Upper lobe of left lung (tissue), 4 donors: Measurements from ENCODE around the gene ARID4B.

Source experiments
- CTCF ChIP-seq, 6 experiments: fragments of 450-650 bp in 4 of 6; fragments of 200-600 bp in 2 of 6; sonication (generic) in 2 of 6; IDR thresholded peaks; one replicate each; pipeline ENCODE4 v1.5.1; 2016 to 2019; ENCODE audit warnings: antibody characterized with exemption in 6 of 6
- EP300 ChIP-seq, 4 donors: sonication (generic); formaldehyde crosslinking; IDR thresholded peaks; one replicate each; pipeline ENCODE4 v1.5.1; 2017; ENCODE audit warnings: antibody characterized with exemption in 4 of 4, control low read depth in 2 of 4
- POLR2A ChIP-seq, 4 donors: fragments of 450-650 bp; IDR thresholded peaks; one replicate each; pipeline ENCODE4 v1.5.1; 2016 to 2017; ENCODE audit warnings: antibody characterized with exemption in 4 of 4, mild to moderate bottlenecking in 2 of 4
- POLR2AphosphoS5 ChIP-seq, 2 donors: sonication (generic); formaldehyde crosslinking; IDR thresholded peaks; one replicate each; pipeline ENCODE4 v1.5.1; 2017; ENCODE audit warnings: antibody characterized with exemption in 2 of 2

GRCh38 chr1:235215453-235215852 lies 112.5 kb downstream of the ARID4B start:
- TF ChIP-seq CTCF (IDR thresholded peaks at IDR 0.05) (no peak), POLR2AphosphoS5 (IDR thresholded peaks at IDR 0.05) (no peak), POLR2A (IDR thresholded peaks at IDR 0.05) (no peak), EP300 (IDR thresholded peaks at IDR 0.05) (no peak)
